NCI-H524 treated with DMSO at 0.1 percent for 48 hours (cell line): ENCODE data around the gene TPM4.

ENCODE experiments used
- DNase-seq: peaks from one replicate; lab custom pipeline; 2025; lab: John Stamatoyannopoulos, UW

The TPM4 gene

DNA sequence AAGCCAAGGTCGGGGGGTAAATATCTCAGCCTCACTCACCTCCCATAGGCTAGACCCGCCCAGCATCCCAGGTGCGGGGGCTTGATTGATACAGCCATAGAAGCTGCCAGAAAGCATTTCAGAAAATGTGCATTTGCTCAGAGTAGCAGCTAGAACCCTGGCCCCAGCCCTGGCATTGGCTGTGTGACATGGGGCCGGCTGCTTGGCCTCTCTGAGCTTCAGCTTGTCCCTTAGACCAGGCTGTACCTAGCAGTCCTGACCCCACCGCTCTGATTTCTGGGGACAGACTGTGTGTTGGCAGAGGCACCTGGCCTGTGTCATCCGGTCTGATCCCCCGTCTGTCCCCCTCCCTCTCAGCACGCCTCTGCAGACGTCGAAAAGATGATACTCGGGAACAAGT lies 50.8 kb downstream of the TPM4 start:
- DNase-seq, result no peak

DNA sequence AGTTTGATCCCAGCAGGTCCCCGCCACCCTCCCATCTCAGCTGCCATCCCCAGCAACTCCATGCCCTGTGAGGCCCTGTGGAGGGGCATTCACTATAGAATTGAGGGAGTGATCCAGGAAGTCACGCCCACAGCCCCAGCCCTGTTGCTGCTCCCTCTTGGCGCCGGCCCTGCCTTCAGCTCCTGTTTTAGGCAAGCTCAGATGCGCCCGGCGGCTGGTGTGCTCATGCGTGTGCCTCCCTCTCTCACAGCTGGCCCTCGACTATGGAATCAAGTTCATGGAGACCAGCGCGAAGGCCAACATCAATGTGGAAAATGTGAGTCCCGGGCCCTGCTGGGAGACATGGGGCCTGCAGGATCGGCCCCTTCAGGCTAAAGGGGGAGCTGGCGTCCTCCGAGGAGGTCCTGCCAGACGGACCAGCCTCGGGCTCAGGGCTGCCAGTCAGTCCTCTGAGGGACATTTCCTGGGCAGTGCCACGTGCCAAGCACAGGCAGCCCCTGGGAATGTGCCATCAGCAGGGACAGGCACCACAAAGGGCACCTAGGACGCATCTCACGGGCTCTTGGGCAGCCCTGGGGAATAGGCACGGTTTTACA lies 51.6 kb downstream of the TPM4 start:
- DNase-seq, result no peak

DNA sequence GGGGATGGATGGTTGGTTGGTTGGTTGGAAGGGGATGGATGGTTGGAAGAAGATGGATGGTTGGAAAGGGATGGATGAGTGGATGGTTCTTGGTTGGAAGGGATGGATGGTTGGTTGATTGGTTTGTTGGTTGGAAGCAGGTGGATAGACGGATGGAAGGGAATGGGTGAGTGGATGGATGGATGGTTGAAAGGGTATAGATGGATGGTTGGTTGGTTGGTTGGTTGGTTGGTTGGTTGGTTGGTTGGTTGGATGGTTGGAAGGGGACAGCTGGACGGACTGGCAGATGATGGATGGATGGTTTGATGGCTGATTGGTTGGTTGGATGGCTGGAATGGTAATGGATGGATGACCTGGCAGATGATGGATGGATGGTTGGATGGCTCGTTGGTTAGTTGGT lies 55.4 kb downstream of the TPM4 start:
- no peak for DNase-seq

DNA sequence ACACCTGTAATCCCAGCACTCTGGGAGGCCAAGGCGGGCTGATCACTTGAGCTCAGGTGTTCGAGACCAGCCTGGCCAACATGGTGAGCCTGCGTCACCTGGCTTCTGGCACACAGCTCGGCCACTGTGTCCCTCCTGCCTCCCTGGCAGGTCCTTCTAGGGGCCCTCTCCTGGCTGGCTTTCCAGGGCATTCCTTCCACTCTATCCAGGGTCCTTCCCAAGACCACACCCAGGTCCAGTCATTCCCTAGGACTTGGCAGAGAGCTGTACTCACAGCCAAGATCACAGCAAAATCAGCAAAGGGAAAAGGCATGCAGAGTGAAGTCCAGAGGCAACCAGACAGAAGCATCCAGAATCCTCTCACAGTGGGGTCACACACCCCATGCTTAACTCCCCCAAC lies 57.5 kb downstream of the TPM4 start:
- DNase-seq, result no peak

DNA sequence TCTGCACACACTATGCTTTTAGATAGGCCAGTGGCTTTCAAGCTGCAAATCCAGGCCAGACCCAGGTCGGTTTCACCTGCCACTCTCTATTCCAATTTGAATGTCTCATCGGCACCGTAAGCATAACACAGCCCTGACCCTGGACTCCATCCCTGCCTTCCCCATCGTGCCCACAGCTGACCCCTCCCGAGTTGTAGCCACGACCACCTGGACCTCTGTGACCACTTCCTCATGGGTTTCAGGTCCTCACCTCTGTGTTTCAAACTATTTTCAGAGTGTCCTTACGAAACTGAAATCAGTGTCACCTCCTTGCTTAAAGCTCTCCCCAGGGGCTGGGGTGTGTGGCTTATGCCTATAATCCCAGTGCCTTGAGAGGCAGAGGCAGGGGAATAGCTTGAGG lies 58.2 kb downstream of the TPM4 start:
- DNase-seq, result no peak

DNA sequence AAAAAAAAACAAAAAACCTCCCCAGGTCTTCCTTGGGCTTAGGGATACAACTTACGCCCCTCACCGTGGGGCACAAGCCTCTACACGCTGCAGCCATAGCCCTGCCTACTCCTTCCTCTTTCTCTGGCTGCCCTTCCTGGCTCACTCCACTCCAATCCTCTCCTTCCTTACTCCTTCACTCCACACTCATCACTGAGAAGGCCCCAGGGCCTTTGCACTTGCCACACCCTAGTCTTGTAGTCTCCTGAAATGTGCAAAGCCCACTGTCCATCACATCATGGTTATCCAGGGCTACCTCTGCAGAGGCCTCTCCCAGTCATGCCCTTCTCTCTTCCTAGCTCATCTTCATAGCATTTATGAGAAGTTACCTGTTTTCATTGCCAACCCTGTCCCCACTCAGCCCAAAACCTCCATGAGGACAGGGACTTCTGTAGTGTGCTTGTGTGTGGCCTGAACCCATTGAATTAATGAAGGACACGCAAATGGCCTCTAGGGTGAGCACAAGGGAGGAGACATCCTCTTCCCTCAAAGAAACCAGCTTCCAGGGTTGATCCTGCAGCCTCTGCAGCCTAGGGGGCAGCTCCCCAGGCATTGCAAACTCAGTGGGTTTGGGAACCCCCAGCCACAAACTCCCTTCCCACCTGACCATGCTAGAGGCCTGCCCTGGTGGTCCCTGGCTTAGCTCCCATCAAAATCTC lies 59.3 kb downstream of the TPM4 start:
- DNase-seq, result no peak

DNA sequence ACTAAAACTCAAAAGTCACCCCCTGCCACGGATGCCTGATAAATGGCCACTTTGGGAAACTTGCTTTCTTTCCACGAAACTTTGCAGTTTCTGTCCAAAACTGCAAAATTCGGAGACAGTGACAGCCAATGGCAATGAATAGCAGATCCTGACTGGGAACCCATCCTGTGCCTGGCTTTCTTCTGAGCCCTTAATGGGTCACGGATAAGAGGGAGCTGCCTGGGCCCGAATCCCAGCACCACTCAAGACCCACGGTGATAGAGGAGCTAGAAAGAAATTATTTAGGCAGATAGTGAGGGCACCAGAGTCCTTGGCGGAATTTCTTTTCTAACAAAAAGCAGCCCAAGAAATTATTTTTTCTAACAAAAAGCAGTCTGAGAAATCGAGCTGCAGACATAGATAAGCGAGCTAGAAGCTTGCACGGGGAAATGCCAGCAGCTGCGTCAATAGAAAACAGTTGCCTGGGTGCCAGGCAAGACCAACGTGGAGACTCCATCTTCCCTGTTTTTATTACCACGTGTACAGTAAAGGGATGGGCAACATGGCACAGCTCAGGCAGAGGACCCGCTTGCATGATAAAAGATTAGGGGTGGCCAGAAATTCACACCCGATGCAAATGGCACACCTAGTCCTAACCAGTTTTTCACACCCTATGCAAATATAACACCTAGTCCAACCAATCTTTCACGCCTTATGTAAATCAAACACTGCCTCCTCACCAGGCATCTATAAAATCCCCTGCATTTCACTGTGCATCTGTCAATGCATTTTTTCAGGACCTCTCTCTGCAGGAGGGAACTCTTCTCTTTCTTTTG lies 60.1 kb downstream of the TPM4 start:
- no peak for DNase-seq

DNA sequence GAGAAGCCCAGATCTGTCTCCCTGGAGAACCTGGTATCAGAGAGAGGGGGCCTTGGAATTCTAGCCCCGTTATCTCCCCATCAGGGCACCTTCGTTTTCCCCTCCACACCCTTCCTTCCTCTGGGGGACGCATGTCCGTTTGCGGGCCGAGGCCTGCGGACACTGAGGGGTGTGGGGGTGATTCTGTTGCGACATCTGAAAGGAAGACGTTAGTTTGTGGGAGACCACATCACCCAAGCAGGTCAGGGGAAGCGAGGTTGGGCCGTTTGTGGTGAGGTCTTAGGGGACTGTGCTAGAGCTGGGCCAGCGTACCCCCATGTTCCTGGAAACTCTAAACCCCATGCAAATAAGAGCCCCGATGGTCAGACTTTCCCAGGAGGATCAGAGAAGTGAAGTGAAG lies 63.5 kb downstream of the TPM4 start:
- no peak for DNase-seq

DNA sequence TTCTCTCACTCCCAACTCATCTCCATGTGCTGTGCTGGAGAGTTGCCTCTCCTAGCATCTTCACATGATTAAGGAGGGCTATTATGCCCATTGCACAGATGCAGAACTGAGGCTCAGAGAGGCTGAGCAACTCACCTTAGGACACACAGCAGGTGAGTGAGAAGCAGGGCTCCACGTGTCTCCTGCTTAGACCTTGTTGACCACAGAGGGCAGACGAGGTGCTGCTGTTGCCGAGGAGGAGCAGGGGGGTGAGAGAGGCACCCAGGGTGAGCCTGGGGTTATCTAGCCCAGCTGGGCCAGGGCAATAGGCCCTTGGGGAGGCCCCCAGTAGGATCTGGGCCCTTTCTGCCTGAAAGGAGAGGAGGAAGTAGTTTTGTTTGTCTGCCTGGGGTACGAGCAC lies 64.7 kb downstream of the TPM4 start:
- no peak for DNase-seq

DNA sequence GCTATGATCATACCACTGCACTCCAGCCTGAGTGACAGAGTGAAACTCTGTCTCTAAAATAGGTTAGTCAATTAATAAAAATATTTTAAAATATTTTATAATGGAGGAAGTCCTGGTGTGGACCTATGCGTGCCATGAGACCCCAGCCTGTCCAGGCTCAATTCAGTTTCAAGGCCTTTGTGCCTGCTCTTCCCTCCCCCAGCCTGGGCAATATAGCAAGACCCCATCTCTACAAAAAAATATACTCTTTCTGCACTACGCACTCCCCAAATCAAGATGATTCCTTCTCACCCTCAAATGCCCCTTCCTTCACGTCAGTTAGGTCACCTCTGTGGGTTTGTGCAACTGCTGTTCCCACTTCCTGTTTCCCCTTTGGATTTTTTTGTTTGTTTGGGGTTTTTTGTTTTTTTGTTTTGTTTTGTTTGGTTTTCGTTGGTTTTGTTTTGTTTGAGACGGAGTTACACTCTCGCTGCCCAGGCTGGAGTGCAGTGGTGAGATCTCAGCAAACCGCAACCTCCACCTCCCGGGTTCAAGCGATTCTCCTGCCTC lies 65.8 kb downstream of the TPM4 start:
- no peak for DNase-seq

DNA sequence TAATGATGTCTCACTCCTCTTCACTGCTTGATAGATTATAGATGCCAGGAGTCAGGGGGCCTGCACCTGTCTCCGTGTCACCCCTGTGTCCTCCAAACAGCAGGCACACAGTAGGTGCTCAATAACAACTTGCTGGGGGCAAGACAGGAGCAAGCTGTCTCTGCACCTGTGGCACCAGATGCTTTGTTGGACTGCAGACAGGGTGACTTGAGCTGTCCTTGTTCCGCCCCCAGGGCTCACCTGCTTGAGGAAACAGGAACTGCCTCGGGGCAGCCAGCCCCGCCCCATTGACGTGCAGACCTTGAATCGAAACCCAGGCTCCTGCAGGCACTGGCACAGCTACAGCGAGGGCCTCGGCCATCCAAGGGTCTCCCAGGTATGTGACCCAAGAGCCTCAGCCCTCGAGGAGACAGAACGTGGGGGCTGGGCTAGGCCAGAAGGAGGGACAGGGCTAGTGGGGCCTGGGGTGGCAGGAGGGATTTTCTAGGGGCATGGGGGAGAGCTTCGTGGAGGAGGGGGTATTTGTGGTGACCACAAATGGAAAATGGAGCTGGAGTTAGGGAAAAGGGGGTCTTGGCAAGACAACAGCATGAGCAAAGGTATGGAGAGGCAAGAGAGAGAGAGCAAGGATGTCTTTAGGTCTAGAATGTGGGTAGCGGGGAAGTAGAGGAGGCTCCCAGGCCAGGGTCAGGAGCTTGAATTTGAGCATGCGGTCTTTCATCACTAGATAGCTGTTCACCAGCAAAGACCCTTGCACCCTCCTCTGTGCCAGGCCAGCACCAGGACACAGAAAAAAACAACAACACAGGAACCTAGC lies 67.3 kb downstream of the TPM4 start, which contains the start of gene HSH2D:
Gene HSH2D, plus strand, starts transcription at position 287 of the 817 bp plus-strand sequence. CDS start 5,066 bp downstream, outside the sequence.
- no peak for DNase-seq

DNA sequence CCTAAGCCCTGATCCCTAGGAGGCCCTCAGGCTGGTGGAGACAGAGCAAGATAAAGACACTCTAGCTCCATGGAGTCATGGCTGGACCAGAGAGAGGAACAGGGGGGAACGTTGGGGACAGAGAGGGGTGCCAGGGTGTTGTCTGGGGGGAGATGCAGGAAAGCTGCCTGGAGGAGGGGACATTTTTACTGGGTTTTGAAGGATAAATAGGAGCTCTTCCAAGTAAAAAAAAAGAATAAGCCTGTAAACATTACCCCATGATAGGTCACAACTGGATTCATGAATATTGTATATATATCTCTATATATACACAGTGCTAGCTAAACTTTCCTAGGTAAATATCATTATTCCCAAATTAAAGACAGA lies 67.9 kb downstream of the TPM4 start:
- no peak for DNase-seq

DNA sequence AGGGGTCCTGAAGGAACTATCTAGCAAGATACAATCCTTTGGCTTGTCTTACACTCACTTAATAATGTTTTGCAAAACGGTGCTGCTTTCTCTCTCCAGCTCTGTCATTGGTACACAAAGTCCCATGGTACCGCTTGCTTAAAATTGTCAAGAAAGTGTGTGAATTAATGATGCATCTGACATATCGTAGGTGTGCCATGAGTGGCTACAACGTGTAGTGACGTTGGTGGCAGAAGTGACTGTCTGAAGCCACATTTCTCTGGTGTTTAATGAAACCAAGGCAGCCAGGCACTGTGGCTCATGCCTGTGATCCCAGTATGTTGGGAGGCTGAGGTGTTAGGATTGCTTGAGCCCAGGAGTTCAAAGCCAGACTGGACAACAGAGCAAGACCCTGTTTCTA lies 69.8 kb downstream of the TPM4 start:
- DNase-seq, result no peak

DNA sequence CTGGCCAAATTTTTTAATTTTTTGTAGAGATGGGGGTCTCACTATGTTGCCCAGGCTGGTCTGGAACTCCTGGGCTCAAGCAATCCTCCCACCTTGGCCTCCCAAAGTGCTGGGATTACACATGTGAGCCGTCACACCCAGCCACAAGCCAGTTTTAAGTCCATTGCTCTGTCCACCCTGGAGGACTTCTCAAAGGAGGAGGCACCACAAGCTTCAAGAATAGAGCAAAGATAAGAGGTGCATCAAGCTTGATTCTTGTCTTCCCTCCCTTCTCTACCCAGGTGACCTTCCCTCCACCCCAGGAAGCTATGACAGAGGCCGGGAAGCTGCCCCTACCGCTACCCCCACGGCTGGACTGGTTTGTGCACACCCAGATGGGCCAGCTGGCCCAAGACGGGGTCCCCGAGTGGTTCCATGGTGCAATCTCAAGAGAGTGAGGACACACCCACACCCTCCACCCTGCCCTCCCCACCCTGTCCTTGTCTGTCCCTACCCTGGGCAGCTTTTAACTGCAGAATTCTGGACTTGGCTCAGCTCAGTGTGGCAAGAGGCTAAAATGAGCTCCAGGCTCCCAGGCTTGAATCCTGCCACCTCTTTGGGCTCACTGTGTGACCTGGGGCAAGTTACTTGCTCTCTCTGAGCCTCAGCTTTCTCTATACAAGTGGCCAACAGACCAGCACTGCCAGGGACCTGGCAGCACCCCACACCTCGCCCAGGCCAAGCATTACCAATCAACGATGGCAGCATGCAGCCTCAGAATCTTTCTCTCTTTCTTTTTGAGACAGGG lies 72.3 kb downstream of the TPM4 start:
- DNase-seq, result no peak
